Stimulated activated CD4-positive, alpha-beta T cell treated with anti-CD3 and anti-CD28 coated beads, TNF-alpha, amount 100 ng/mL, for 1 hour (primary cell): ENCODE data around the gene SYT1.

Experiments used
- DNase-seq, 3 donors: peaks; one replicate each; pipeline ENCODE4 v3.0.0-alpha.2; 2020; ENCODE audit warnings: low read depth in 3 of 3, low spot score in 1 of 3

Gene SYT1

GRCh38 chr12:79333144-79333543 is 468.6 kb downstream of the SYT1 start:
- no peak for DNase-seq

GRCh38 chr12:79337662-79338290 is 473.2 kb downstream of the SYT1 start:
- DNase-seq = no peak

- no peak for DNase-seq
These were observed 480.6 kb downstream of the SYT1 start for GRCh38 chr12:79344855-79345847.

- no peak for DNase-seq
These were observed 483.3 kb downstream of the SYT1 start for GRCh38 chr12:79347866-79348265.

GRCh38 chr12:79351251-79351650 is 486.7 kb downstream of the SYT1 start:
- no peak for DNase-seq

GRCh38 chr12:79356216-79356615 is 491.6 kb downstream of the SYT1 start:
- DNase-seq = no peak

GRCh38 chr12:79357048-79357447 is 492.5 kb downstream of the SYT1 start:
- no peak for DNase-seq

GRCh38 chr12:79358716-79359300 is 494.2 kb downstream of the SYT1 start:
- no peak for DNase-seq

GRCh38 chr12:79360286-79360685 is 495.7 kb downstream of the SYT1 start:
- no peak for DNase-seq

- DNase-seq = no peak
These were observed 496.4 kb downstream of the SYT1 start for GRCh38 chr12:79360936-79361335.

GRCh38 chr12:79364197-79364596 is 499.6 kb downstream of the SYT1 start:
- no peak for DNase-seq

- DNase-seq = no peak
These were observed 501.8 kb downstream of the SYT1 start for GRCh38 chr12:79366374-79366773.

GRCh38 chr12:79367032-79367589 is 502.5 kb downstream of the SYT1 start:
- no peak for DNase-seq

- DNase-seq = no peak
These were observed 505.4 kb downstream of the SYT1 start for GRCh38 chr12:79370021-79370420.

- no peak for DNase-seq
These were observed 506.7 kb downstream of the SYT1 start for GRCh38 chr12:79371226-79371625.

GRCh38 chr12:79373896-79374499 is 509.4 kb downstream of the SYT1 start:
- no peak for DNase-seq

GRCh38 chr12:79374545-79374944 is 510.0 kb downstream of the SYT1 start:
- DNase-seq = no peak

GRCh38 chr12:79375050-79375449 is 510.5 kb downstream of the SYT1 start:
- no peak for DNase-seq

GRCh38 chr12:79378496-79378895 is 513.9 kb downstream of the SYT1 start:
- DNase-seq = no peak

GRCh38 chr12:79380402-79380801 is 515.8 kb downstream of the SYT1 start:
- DNase-seq = no peak
